Measurements from ENCODE around the gene MRPS6.

The MRPS6 gene

DNA sequence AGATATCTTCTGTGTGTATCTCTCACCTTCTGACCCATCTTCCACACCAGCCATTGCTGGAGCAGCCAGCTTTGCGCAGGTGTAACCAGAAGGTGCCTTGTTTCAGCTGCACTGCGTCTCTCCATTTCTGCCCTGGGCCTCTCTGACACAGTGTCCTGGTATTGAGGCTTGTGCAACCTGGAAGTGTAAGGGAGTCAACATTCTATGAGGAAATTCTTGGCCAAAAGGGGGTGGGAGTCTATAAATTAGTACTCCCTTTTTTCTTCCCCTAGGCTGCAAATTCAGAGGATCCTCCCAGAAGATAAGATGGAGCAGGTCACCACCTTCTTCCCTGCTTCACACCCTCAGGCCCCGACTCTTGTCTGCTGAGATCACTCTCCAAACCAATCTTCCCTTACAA lies 109.1 kb downstream of the MRPS6 start:
- DNase-seq = no peak

DNA sequence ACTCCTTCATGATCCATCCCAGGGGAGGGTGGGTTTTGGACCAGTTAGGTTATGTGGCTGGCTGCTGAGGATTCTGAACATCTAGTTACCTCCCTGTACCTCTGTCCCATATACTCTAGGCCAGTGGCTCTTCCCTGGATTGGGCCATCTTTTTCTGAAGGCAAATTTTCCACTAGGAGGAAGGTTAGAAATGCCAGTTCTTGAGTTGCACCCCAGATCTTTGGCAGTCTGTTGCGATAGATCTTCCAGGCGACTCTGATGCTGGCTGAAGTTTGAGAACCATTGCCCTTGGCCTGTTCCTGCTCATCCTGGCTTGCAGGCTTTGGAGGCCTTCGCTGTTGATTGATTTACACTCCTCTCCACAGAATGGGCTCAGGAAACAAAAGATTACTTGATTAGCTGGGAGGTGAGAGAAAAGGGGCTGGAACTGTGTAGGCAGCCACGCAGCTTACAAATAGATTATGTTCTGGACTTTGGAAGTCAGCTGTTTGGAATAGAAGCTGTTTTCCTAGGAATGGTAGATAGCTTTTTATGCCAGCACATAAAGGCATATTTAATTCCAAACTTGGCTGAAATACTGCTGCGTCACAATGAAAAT lies 110.1 kb downstream of the MRPS6 start:
- no peak for DNase-seq

DNA sequence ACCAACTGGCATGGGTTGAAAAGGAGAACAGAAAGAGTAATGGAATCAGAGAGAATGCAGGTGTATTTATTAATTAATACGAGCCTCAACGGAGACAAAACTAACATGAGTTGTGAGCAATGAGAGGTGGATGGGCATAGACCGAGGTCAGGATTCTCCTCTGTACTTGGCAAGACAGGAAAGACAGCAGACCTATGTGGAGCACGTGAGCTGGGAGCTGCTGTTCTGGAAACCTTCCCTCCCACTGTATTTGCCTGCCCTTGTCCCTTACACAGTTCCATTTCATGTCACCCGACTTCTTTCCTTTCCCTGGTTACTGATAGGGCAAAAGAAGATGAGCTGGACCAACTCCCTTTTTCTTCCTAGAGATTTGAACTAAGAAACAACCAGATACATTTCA lies 110.9 kb downstream of the MRPS6 start:
- DNase-seq = no peak

DNA sequence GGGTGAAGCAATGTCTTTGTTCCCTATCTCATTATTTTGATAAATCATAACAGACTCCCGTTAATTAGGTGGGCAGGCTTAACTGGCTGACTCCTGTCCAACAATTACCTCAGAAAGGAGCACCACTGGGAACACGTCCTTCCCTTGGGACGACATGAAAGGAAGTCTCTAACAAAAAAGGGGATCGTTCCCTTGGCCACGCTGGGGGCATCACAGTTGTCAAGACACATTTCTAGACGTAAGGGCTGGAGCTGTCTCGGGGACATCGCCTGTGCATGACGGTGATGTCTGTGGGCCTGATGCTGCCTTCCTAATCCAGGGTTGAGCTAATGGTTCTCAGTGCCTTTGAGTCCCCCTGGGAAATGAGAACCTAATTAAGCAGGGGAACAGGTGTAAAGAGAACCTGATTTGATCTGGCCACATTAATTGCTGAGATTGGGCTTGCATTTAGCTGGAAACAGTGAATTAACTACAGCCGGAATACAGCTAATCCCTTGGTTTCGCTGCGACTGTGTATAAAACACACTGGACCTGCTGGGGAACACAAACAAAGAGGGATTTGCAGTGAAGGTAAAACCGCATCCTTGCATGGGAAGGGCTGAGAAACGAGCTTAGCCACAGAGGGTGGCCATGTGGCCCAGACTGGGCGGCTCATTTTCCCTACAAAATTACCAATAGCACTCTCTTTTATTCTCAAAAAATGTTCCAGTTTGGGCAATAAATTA lies 111.8 kb downstream of the MRPS6 start:
- DNase-seq = no peak

DNA sequence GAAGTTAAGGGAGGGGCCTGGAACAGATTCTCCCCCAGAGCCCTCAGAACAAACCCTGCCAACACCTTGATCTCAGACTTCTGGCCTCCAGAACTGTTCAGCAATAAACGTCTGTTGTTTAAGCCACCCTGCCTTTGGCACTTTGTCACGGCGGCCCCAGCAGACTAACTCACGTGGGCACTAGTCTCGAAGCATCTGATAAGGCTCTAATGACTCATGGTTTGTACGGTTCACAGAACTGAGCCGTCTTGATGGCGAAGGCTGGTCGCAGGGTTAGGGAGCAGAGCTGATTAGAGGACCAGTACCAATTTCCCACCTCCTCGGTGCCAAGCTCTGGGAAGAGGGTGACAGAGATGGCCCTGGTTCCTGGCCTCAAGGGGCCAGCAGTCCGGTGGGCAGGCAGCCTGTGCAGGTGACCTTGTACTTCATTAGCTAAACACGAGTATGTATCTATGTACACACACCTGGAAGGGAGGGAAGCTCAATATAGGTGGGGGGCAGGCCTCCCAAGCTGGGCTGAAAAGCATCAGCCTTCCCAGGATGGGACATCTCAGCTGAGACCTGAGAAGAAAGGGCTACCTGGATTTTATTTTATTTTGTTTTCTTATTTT lies 112.8 kb downstream of the MRPS6 start:
- no peak for DNase-seq

DNA sequence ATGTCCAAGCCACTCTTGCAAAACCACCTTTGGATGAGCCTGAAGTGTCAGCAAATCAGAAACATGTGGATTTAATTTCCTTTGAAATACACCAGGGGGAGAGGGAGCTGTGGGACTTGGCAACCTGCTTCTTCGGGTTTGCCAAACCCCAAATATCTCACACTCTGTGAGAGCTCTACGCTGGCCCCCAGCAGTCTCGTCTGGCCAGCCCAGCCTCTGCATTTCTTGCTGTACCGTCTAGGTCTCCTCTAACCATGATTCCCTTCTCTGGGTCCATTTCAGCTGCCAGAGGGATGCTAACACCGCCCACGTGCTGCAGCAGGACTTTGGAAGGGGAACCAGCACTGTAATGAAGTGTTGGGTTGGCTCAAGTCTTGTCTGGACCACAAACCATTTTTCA lies 114.6 kb downstream of the MRPS6 start:
- DNase-seq = no peak

DNA sequence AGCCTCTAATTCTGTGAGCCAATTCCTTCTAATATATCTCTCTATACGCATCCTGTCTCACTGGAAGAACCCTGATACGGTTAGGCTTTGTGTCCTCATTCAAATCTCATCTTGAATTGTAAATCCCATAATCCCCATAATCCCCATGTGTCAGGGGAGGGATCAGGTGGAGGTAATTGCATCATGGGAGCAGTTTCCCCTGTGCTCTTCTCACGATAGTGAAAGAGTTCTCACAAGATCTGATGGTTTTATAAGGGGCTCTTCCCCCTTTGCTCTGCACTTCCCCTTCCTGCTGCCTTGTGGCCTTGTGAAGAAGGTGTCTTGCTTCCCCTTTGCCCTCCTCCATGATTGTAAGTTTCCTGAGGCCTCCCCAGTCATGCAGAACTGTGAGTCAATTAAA lies 116.1 kb downstream of the MRPS6 start:
- DNase-seq = no peak

DNA sequence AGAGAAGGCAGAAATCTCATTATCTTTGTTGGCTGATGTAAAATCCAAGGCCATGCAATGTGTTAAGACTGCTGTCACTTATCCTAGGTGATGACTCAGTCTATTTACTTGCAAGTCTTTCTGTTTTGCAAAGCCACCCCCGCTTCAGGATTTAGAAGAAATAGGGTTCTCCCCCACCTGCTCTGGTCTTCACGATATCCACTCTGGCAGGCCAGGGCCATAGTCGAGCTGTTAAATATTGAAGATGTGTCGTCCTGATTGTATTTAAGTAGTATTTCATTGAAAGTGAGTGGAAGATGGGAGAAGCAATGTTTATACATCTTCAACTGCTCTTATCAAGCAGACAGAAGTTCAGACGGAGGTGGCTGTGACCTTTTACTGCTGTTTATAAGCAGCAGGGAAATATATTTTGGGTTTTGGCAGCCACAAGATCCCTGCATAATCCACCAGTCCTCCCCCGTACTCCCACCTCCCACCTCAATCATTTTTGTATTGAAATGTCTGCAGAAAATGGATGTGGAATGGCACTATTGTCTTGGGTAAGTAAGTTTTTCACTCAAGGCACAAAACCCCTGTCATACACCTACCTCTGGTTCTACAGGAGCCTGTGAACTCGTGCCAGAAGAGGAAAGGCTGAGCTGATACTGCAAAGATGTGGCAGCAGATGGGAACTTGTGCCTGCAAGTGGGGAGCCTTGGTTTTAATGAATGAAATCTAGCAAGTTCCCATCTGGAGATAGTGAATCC lies 117.4 kb downstream of the MRPS6 start:
- no peak for DNase-seq

DNA sequence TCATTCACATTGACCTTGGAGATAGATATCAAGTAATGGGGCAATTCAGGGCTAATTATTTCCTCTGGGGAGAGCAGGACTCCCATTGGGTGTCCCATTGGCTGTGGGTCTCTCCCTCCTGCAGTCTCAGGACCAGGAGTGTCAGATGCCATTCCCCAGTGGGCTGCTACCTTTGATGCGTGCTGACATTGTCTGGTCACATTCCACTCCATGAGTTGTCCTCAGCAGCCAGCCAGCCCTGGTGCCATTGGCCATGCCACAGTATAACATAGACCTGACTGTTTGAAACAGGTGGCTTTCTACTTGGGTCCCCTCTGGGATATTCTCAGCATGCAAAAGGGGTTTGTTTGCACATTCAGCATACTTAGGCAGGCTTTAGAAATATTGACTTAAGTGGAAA lies 118.5 kb downstream of the MRPS6 start:
- no peak for DNase-seq
